K562 (cell line): ENCODE results near the gene UCP1. TPM values are rescaled to one million over a fixed set of nuclear protein-coding genes. Genes with fewer than 3 reads are reported as not detected.

Experiments
- FOXK1 ChIP-seq: sonication (generic); formaldehyde crosslinking; IDR thresholded peaks from 2 replicates; pipeline ENCODE4 v1.8.0; 2022; ENCODE audit warnings: missing genetic modification reagents, mild to moderate bottlenecking, borderline replicate concordance
- MTA1 ChIP-seq: fragments of 450-650 bp; IDR thresholded peaks from 2 replicates; pipeline ENCODE4 v1.6.1; 2017; ENCODE audit warnings: borderline replicate concordance
- MTA3 ChIP-seq: fragments of 450-650 bp; formaldehyde crosslinking; IDR thresholded peaks from 2 replicates; pipeline ENCODE4 v1.6.1; 2017; ENCODE audit warnings: mild to moderate bottlenecking, borderline replicate concordance
- NFATC3 ChIP-seq: fragments of 450-650 bp; IDR thresholded peaks from 2 replicates; pipeline ENCODE4 v1.6.1; 2017; ENCODE audit warnings: mild to moderate bottlenecking
- NFRKB ChIP-seq: fragments of 450-650 bp; IDR thresholded peaks from 2 replicates; pipeline ENCODE4 v1.6.1; 2016; ENCODE audit warnings: low read depth
- SAP30 ChIP-seq: fragments of 200-600 bp; sonication (generic); IDR thresholded peaks from 2 replicates; pipeline ENCODE4 v1.6.1; 2012; ENCODE audit warnings: borderline replicate concordance, low read depth, mild to moderate bottlenecking, moderate library complexity, low read length, control low read depth, inconsistent platforms; ENCODE audit not compliant: insufficient read depth, poor library complexity, severe bottlenecking
- SOX6 ChIP-seq: fragments of 450-650 bp; IDR thresholded peaks from 2 replicates; pipeline ENCODE4 v1.6.1; 2014; ENCODE audit warnings: mild to moderate bottlenecking
- ZBTB7A ChIP-seq: IDR thresholded peaks from 2 replicates; pipeline ENCODE4 v1.6.1; 2011; ENCODE audit warnings: low read depth, mild to moderate bottlenecking, low read length, moderate library complexity, borderline replicate concordance; ENCODE audit not compliant: control insufficient read depth
- ZNF239 ChIP-seq: fragments of 250-450 bp; sonication (Bioruptor Pico); IDR thresholded peaks from 2 replicates; pipeline ENCODE4 v1.4.0; 2020; ENCODE audit warnings: mild to moderate bottlenecking
- polyA plus RNA-seq, 8 experiments: library from polyadenylated mRNA; depleted of rRNA in 4 of 8; stranded (reverse) in 5 of 8; unstranded in 3 of 8; fragments of >200 nt; fragmentation: Nextera tagmentation in 2 of 8; fragmentation: Illumina TruSeq in 1 of 8; extraction: Ambion mirVana in 2 of 8; extraction: Trizol in 1 of 8; gene quantifications; 2 replicates each; pipeline versions ENCODE4 v1.2.1 to v1.2.3, GENCODE V29; 2011 to 2014; ENCODE audit warnings: inconsistent platforms in 1 of 8, missing spikeins in 1 of 8
- total RNA-seq, 7 experiments: library from RNA; depleted of rRNA in 6 of 7; stranded (reverse); fragments of >200 nt in 6 of 7; fragmentation: Illumina TruSeq in 2 of 7; extraction: Trizol in 2 of 7; gene quantifications; 2 replicates each; pipeline versions ENCODE4 v1.2.1 to v1.2.3, GENCODE V29; 2011 to 2021; ENCODE audit warnings: low replicate concordance in 1 of 7
- TF ChIP-seq, protein P1 (sequence below), 2 experiments: IDR thresholded peaks in 1 of 2; conservative IDR thresholded peaks in 1 of 2; 2 replicates each; pipeline ENCODE4 v1.6.1; 2016; ENCODE audit warnings: low read depth in 2 of 2, mild to moderate bottlenecking in 1 of 2, missing compliant biosample characterization in 1 of 2, missing genetic modification characterization in 1 of 2, moderate library complexity in 1 of 2
- TF ChIP-seq, protein P2 (sequence below): fragments of 450-650 bp; IDR thresholded peaks from 2 replicates; pipeline ENCODE4 v1.6.1; 2018; ENCODE audit not compliant: partially characterized antibody
- TF ChIP-seq, protein P3 (sequence below): sonication (generic); formaldehyde crosslinking; IDR thresholded peaks from 2 replicates; pipeline ENCODE4 v1.8.0; 2022; ENCODE audit warnings: mild to moderate bottlenecking, missing genetic modification reagents
- TF ChIP-seq, protein P4 (sequence below): fragments of 200-400 bp; formaldehyde crosslinking; IDR thresholded peaks from 2 replicates; pipeline ENCODE4 v1.6.1; 2017; ENCODE audit warnings: mild to moderate bottlenecking, low read depth, low read length, moderate library complexity
- TF ChIP-seq, protein P5 (sequence below): sonication (generic); formaldehyde crosslinking; IDR thresholded peaks from 2 replicates; pipeline ENCODE4 v1.9.0; 2022; ENCODE audit warnings: mild to moderate bottlenecking, missing genetic modification reagents

The UCP1 gene
- total and polyA plus RNA-seq, 9 of the 15 experiments (the other 6 are each of a cell fraction or from before 2014, with no cell fraction given): not detected

DNA sequence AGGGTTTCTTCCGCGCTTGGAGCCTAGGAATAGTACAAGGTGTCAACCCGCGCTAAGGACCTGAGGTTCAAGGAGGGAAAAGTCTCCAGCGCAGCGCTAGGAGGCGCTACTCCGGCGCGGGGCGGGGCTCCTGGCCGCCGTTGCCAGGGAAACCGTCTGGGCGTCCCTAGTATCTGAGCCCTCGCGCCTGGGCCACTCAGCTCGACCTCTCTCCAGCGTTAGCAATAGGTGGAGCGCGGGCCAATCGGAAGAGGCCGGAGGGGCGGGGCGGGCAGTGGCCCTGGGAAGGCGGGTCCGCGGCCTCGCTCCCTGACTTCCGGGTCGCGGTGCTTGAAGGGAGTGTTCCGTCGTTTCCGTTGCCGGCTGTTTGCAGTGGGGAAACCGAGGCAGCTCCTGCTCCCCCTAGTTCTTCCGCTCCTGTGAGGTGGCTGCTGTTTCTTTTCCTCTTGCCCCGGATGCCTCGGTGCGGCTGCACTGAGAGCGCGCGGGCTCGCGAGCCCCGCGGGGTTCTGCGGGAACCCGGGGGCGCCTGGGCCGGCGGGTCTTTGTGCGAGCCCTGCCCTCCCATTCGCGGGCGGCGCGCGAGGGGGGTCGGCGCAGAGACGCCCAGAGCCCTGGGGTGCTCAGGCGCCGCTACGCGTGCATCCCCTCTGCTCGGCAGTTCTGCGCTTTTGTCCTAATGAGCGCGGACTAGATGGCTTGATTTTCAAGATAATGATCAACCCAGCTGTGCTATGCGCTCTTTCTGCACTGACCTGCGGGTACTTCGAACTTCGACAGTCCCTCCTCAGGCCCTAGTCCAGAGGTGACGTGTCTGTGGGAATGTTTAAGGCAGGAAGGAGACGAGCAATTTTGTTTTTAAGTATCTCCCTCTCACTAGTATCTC lies 44.7 kb downstream of the UCP1 start, which contains the start of gene ELMOD2 (continued):
- TF ChIP-seq MTA1 (no peak), ZNF239 (no peak), MTA3 (peak; percentile 69; the same call in 1 of the 2 replicates), FOXK1 (CRISPR knock-in tag) (no peak), SOX6 (peak; percentile 14; the same call in 1 of the 2 replicates), NFATC3 (peak; percentile 71; the same call in 1 of the 2 replicates), NFRKB (no peak), ZBTB7A (peak; percentile 69; the same call in 1 of the 2 replicates), SAP30 (peak; percentile 89)
- TF ChIP-seq, protein P1, sequence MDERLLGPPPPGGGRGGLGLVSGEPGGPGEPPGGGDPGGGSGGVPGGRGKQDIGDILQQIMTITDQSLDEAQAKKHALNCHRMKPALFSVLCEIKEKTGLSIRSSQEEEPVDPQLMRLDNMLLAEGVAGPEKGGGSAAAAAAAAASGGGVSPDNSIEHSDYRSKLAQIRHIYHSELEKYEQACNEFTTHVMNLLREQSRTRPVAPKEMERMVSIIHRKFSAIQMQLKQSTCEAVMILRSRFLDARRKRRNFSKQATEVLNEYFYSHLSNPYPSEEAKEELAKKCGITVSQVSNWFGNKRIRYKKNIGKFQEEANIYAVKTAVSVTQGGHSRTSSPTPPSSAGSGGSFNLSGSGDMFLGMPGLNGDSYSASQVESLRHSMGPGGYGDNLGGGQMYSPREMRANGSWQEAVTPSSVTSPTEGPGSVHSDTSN (CRISPR knock-in tag; IDR thresholded peaks at IDR 0.05; ENCODE audit: low read depth): no peak
- TF ChIP-seq, protein P1 (tag; conservative IDR thresholded peaks at IDR 0.05; ENCODE audit: low read depth): no peak
- TF ChIP-seq, protein P2, sequence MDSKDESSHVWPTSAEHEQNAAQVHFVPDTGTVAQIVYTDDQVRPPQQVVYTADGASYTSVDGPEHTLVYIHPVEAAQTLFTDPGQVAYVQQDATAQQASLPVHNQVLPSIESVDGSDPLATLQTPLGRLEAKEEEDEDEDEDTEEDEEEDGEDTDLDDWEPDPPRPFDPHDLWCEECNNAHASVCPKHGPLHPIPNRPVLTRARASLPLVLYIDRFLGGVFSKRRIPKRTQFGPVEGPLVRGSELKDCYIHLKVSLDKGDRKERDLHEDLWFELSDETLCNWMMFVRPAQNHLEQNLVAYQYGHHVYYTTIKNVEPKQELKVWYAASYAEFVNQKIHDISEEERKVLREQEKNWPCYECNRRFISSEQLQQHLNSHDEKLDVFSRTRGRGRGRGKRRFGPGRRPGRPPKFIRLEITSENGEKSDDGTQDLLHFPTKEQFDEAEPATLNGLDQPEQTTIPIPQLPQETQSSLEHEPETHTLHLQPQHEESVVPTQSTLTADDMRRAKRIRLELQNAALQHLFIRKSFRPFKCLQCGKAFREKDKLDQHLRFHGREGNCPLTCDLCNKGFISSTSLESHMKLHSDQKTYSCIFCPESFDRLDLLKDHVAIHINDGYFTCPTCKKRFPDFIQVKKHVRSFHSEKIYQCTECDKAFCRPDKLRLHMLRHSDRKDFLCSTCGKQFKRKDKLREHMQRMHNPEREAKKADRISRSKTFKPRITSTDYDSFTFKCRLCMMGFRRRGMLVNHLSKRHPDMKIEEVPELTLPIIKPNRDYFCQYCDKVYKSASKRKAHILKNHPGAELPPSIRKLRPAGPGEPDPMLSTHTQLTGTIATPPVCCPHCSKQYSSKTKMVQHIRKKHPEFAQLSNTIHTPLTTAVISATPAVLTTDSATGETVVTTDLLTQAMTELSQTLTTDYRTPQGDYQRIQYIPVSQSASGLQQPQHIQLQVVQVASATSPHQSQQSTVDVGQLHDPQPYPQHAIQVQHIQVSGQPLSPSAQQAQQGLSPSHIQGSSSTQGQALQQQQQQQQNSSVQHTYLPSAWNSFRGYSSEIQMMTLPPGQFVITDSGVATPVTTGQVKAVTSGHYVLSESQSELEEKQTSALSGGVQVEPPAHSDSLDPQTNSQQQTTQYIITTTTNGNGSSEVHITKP: peak; percentile 89
- TF ChIP-seq, protein P3, sequence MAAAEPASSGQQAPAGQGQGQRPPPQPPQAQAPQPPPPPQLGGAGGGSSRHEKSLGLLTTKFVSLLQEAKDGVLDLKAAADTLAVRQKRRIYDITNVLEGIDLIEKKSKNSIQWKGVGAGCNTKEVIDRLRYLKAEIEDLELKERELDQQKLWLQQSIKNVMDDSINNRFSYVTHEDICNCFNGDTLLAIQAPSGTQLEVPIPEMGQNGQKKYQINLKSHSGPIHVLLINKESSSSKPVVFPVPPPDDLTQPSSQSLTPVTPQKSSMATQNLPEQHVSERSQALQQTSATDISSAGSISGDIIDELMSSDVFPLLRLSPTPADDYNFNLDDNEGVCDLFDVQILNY (CRISPR knock-in tag): no peak
- TF ChIP-seq, protein P4, sequence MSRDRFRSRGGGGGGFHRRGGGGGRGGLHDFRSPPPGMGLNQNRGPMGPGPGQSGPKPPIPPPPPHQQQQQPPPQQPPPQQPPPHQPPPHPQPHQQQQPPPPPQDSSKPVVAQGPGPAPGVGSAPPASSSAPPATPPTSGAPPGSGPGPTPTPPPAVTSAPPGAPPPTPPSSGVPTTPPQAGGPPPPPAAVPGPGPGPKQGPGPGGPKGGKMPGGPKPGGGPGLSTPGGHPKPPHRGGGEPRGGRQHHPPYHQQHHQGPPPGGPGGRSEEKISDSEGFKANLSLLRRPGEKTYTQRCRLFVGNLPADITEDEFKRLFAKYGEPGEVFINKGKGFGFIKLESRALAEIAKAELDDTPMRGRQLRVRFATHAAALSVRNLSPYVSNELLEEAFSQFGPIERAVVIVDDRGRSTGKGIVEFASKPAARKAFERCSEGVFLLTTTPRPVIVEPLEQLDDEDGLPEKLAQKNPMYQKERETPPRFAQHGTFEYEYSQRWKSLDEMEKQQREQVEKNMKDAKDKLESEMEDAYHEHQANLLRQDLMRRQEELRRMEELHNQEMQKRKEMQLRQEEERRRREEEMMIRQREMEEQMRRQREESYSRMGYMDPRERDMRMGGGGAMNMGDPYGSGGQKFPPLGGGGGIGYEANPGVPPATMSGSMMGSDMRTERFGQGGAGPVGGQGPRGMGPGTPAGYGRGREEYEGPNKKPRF: no peak
- TF ChIP-seq, protein P5, sequence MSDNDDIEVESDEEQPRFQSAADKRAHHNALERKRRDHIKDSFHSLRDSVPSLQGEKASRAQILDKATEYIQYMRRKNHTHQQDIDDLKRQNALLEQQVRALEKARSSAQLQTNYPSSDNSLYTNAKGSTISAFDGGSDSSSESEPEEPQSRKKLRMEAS (CRISPR knock-in tag): peak; percentile 48; the same call in 1 of the 2 replicates
